HepG2 (cell line): ENCODE measurements around the gene LASP1. TPM values are rescaled to one million over a fixed set of nuclear protein-coding genes. Genes with fewer than 3 reads are reported as not detected.
A peak's percentile ranks its signal among the peaks of the same experiment; 100 is the strongest.

ENCODE experiments used
- CBFB ChIP-seq: sonication (generic); formaldehyde crosslinking; IDR thresholded peaks from 2 replicates; pipeline ENCODE4 v1.4.0; 2020; ENCODE audit warnings: missing genetic modification reagents
- NR2F2 ChIP-seq: IDR thresholded peaks from 2 replicates; pipeline ENCODE4 v1.6.1; 2012; ENCODE audit warnings: low read depth, inconsistent platforms, borderline replicate concordance
- NR2F6 ChIP-seq, 2 experiments: IDR thresholded peaks; 2 replicates each; pipeline ENCODE4 v1.6.1; 2016; ENCODE audit warnings: antibody characterized with exemption in 1 of 2, mild to moderate bottlenecking in 1 of 2
- RAD51 ChIP-seq: fragments of 450-650 bp; IDR thresholded peaks from 2 replicates; pipeline ENCODE4 v1.6.1; 2016; ENCODE audit warnings: borderline replicate concordance
- SIX1 ChIP-seq: sonication (generic); formaldehyde crosslinking; IDR thresholded peaks from 2 replicates; pipeline ENCODE4 v1.4.0; 2020; ENCODE audit warnings: missing genetic modification reagents, borderline replicate concordance
- ZNF234 ChIP-seq: sonication (generic); formaldehyde crosslinking; conservative IDR thresholded peaks from 2 replicates; pipeline ENCODE4 v1.5.1; 2020; ENCODE audit warnings: mild to moderate bottlenecking, missing genetic modification reagents
- ZNF337 ChIP-seq: sonication (generic); formaldehyde crosslinking; IDR thresholded peaks from 2 replicates; pipeline ENCODE4 v1.5.1; 2020; ENCODE audit warnings: missing genetic modification reagents, low read depth, mild to moderate bottlenecking, borderline replicate concordance
- ZNF577 ChIP-seq: sonication (generic); formaldehyde crosslinking; IDR thresholded peaks from 2 replicates; pipeline ENCODE4 v1.4.0; 2020; ENCODE audit warnings: mild to moderate bottlenecking, low read depth, missing genetic modification reagents, borderline replicate concordance
- ZNF646 ChIP-seq: sonication (generic); formaldehyde crosslinking; IDR thresholded peaks from 2 replicates; pipeline ENCODE4 v1.9.0; 2021; ENCODE audit warnings: mild to moderate bottlenecking, missing genetic modification reagents
- ZNF775 ChIP-seq: sonication (generic); formaldehyde crosslinking; IDR thresholded peaks from 2 replicates; pipeline ENCODE4 v1.4.0; 2020; ENCODE audit warnings: missing genetic modification reagents, mild to moderate bottlenecking, moderate library complexity, borderline replicate concordance
- polyA plus RNA-seq, 8 experiments: library from polyadenylated mRNA; depleted of rRNA in 3 of 8; stranded (reverse) in 7 of 8; unstranded in 1 of 8; fragments of >200 nt; fragmentation: Illumina TruSeq in 4 of 8; extraction: Trizol in 4 of 8; gene quantifications; 2 replicates each; pipeline versions ENCODE4 v1.2.1 to v1.2.3, GENCODE V29; 2011 to 2016; ENCODE audit warnings: low read depth in 4 of 8, missing spikeins in 1 of 8, mixed read lengths in 1 of 8; ENCODE audit not compliant: insufficient read depth in 1 of 8
- total RNA-seq, 5 experiments: library from RNA; depleted of rRNA; stranded (reverse); fragments of >200 nt; fragmentation: Illumina TruSeq; extraction: Trizol; gene quantifications; 2 replicates each; pipeline ENCODE4 v1.2.3, GENCODE V29; 2016; ENCODE audit warnings: low read depth in 1 of 5
- TF ChIP-seq, protein P1 (sequence below): sonication (generic); formaldehyde crosslinking; IDR thresholded peaks from 2 replicates; pipeline ENCODE4 v1.4.0; 2020; ENCODE audit warnings: mild to moderate bottlenecking, missing genetic modification reagents
- TF ChIP-seq, protein P2 (sequence below): sonication (generic); formaldehyde crosslinking; IDR thresholded peaks from 2 replicates; pipeline ENCODE4 v1.5.0; 2020; ENCODE audit warnings: missing genetic modification reagents

Gene LASP1
- total and polyA plus RNA-seq, 2 of the 13 experiments (the other 11 are each of a cell fraction or from before 2014, with no cell fraction given), result 70.1 to 97.0 TPM

- no peak for TF ChIP-seq ZNF234
- no peak for TF ChIP-seq ZNF646 (CRISPR knock-in tag)
- no peak for TF ChIP-seq RAD51
- peak; percentile 58 for TF ChIP-seq NR2F6 (IDR thresholded peaks at IDR 0.05)
- peak; percentile 66; the same call in 1 of the 2 replicates for TF ChIP-seq NR2F6 (CRISPR knock-in tag; IDR thresholded peaks at IDR 0.05)
- TF ChIP-seq CBFB (CRISPR knock-in tag), result no peak
- TF ChIP-seq, protein P1, sequence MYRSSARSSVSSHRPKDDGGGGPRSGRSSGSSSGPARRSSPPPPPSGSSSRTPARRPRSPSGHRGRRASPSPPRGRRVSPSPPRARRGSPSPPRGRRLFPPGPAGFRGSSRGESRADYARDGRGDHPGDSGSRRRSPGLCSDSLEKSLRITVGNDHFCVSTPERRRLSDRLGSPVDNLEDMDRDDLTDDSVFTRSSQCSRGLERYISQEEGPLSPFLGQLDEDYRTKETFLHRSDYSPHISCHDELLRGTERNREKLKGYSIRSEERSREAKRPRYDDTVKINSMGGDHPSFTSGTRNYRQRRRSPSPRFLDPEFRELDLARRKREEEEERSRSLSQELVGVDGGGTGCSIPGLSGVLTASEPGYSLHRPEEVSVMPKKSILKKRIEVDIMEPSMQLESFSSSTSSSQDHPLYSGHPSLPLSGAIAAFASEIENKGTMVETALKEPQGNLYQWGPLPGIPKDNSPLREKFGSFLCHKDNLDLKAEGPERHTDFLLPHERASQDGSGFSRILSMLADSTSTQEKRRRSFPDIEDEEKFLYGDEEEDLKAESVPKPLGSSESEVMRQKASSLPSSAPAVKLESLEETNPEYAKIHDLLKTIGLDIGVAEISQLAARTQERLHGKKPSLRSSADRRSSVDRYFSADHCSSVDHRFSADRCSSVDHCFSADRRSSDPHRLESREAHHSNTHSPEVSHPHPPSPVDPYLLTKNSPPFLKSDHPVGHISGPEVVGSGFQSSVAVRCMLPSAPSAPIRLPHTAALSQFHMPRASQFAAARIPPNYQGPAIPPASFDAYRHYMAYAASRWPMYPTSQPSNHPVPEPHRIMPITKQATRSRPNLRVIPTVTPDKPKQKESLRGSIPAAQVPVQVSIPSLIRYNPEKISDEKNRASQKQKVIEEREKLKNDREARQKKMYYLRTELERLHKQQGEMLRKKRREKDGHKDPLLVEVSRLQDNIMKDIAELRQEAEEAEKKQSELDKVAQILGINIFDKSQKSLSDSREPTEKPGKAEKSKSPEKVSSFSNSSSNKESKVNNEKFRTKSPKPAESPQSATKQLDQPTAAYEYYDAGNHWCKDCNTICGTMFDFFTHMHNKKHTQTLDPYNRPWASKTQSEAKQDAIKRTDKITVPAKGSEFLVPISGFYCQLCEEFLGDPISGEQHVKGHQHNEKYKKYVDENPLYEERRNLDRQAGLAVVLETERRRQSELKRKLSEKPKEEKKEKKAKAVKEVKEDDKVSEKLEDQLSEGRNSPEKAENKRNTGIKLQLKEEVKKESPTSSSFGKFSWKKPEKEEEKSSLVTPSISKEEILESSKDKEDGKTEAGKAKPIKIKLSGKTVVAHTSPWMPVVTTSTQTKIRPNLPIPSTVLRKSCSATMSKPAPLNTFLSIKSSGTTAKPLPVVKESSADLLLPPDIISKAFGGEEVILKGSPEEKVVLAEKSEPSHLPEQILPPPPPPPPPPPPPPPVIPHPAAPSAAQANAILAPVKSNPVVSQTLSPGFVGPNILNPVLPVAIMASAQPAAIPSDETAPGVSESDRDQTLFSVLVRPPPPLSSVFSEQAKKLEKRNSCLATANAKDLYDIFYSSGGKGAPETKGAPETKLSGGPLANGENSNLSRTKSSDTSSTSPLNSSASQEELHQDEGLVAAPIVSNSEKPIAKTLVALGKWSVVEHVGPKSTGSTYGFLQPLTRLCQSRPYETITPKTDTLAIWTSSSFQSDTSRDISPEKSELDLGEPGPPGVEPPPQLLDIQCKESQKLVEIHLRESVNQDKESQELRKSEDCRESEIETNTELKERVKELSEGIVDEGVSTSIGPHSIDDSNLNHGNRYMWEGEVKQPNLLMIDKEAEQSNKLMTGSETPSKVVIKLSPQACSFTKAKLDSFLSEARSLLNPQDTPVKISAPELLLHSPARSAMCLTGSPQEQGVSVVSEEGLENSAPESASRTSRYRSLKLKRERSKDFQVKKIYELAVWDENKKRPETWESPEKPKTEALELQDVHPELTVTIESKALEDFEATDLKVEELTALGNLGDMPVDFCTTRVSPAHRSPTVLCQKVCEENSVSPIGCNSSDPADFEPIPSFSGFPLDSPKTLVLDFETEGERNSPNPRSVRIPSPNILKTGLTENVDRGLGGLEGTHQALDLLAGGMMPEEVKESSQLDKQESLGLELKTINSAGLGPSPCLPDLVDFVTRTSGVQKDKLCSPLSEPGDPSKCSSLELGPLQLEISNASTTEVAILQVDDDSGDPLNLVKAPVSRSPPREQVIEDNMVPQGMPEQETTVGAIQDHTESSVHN (CRISPR knock-in tag), result no peak
- TF ChIP-seq SIX1 (CRISPR knock-in tag), result no peak
- TF ChIP-seq ZNF337 (CRISPR knock-in tag), result no peak
- TF ChIP-seq NR2F2, result no peak
- TF ChIP-seq, protein P2, sequence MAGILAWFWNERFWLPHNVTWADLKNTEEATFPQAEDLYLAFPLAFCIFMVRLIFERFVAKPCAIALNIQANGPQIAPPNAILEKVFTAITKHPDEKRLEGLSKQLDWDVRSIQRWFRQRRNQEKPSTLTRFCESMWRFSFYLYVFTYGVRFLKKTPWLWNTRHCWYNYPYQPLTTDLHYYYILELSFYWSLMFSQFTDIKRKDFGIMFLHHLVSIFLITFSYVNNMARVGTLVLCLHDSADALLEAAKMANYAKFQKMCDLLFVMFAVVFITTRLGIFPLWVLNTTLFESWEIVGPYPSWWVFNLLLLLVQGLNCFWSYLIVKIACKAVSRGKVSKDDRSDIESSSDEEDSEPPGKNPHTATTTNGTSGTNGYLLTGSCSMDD, result no peak
- no peak for TF ChIP-seq ZNF775 (CRISPR knock-in tag)
- TF ChIP-seq ZNF577 (CRISPR knock-in tag), result no peak
Observed at GRCh38 chr17:38897671-38898290, 27.9 kb downstream of the LASP1 start (continued).
